ENCODE results near the gene NR1D1.

NR1D1 gene

DNA sequence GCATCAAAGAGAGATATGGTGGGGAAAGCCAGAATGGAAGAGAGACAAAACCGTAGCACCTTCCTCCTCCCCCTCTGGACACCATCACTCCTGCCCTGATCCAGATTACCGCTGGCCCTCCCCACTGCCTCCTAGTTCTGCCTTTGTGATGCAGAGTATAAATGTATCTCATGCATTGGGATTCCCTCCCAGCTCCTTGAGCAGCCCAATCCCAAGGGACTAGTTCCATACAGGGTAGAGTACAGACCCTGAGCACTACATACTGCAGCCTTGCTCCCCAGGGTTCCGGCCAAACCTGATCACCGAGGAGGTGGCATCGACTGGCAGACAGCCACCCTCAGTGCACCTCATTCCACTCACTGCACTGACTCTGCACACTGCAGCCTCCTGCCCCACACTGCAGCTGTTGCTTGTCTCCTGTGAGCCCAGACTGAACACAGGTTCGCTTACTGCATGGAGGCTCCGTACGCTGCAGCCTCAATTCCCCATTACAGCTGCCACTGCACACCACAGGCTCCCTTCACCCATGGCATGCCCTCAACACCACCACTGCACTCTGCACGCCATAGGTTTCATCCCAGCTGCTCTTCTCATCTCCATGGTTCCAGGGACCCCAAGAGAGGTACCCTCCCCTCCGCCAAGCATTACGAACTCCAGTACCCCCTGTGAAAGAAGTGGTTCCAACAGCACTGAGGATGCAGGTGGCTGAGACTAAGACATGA, 39.3 kb downstream of the NR1D1 start:
- no peak for DNase-seq (ENCODE audit: extremely low read depth, low read depth)
- TF ChIP-seq, protein P1, sequence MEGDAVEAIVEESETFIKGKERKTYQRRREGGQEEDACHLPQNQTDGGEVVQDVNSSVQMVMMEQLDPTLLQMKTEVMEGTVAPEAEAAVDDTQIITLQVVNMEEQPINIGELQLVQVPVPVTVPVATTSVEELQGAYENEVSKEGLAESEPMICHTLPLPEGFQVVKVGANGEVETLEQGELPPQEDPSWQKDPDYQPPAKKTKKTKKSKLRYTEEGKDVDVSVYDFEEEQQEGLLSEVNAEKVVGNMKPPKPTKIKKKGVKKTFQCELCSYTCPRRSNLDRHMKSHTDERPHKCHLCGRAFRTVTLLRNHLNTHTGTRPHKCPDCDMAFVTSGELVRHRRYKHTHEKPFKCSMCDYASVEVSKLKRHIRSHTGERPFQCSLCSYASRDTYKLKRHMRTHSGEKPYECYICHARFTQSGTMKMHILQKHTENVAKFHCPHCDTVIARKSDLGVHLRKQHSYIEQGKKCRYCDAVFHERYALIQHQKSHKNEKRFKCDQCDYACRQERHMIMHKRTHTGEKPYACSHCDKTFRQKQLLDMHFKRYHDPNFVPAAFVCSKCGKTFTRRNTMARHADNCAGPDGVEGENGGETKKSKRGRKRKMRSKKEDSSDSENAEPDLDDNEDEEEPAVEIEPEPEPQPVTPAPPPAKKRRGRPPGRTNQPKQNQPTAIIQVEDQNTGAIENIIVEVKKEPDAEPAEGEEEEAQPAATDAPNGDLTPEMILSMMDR (IDR thresholded peaks at IDR 0.05; ENCODE audit: low read depth, low read length, missing control alignments), result no peak
- H3K4me3 ChIP-seq (replicated peaks; ENCODE audit: low read depth, low read length), result no peak overlapping the region

DNA sequence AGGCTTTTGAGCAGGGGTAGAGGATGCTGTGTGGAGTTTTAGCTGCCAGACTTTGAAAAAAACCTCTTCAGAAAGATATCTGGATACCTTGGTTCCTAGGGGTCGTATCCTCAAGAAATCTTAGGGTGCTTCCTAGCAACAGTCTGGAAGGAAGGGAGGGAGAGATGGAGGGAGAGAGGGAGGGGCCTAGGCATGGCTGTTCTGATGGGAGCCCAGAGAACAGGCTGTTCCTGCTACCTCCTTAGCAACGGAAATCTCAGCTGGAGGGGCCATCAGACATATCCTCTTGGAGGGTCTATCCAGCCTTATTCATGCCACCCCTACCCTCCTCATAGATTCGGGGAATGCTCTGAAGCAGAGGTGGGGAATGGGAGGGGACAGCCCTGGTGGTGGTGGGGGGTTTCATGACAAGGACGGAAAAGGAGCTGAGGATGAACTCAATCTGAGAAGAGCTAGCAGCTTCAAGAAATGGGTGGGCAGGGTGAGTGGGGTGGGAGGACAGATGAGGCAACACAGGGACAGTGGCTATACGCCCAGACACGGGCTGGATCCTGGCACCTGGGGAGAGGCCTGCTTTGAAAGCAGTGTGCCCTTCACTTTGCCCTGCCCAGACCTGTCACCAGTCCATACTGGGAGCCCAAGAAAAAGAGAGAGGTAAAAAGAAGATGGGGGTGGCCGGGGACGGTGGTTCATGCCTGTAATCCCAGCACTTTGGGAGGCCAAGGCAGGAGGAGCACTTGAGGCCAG, 40.5 kb downstream of the NR1D1 start:
- no peak overlapping the region for H3K4me3 ChIP-seq (replicated peaks; ENCODE audit: low read depth, low read length)
- no peak for DNase-seq (ENCODE audit: extremely low read depth, low read depth)
- TF ChIP-seq, protein P1 (IDR thresholded peaks at IDR 0.05; ENCODE audit: low read depth, low read length, missing control alignments), result no peak

DNA sequence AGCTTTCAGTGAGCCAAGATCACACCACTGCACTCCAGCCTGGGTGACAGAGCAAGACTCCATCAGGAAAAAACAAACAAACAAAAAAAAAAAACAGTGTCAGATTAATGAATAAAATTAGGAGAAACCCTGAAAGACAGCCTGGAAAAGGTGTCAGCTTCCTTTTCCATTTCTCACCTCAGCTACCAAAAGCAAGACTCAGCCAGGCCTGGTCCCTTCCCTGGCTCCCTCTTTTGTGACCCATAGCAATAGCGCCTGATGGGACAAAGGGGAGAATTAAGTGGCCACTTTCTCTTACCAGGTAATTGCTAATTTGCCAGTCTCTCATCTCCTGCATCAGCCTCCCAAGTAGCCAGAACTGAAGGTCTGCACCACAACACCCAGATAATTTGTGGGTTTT, 41.5 kb downstream of the NR1D1 start:
- no peak for DNase-seq (ENCODE audit: extremely low read depth, low read depth)
- TF ChIP-seq, protein P1 (IDR thresholded peaks at IDR 0.05; ENCODE audit: low read depth, low read length, missing control alignments), result no peak

DNA sequence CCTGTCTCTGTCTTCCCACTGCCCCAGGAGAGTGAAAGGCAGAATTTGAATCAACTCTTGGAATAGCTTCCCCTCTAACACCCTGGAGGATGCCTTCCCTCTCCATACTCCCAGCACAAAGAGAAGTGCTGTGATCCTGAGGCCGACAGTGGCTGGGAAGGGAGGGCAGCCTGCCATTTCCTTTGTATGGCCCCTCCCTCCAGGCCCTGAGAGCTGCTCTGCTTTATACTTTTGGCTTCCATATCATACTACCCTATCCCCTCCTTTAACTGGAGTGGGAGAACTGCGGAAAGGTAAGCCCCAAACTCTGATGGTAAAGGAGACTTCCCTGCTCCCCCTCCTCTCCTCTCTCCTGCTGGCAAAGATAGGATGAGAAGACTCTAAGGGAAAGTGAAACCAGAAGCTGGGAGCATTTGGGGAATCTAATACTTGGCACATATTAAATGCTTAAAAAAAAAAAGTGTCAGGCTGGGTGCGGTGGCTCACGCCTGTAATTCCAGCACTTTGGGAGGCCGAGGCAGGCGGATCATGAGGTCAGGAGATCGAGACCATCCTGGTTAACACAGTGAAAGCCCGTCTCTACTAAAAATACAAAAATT, 42.1 kb downstream of the NR1D1 start:
- H3K4me3 ChIP-seq (replicated peaks; ENCODE audit: low read depth, low read length), result no peak overlapping the region
- TF ChIP-seq, protein P1 (IDR thresholded peaks at IDR 0.05; ENCODE audit: low read depth, low read length, missing control alignments), result no peak
- no peak for DNase-seq (ENCODE audit: extremely low read depth, low read depth)

More for the DNA sequence above, 41.5 kb downstream of the NR1D1 start:
- no peak overlapping the region for H3K4me3 ChIP-seq (replicated peaks; ENCODE audit: low read depth, low read length)

DNA sequence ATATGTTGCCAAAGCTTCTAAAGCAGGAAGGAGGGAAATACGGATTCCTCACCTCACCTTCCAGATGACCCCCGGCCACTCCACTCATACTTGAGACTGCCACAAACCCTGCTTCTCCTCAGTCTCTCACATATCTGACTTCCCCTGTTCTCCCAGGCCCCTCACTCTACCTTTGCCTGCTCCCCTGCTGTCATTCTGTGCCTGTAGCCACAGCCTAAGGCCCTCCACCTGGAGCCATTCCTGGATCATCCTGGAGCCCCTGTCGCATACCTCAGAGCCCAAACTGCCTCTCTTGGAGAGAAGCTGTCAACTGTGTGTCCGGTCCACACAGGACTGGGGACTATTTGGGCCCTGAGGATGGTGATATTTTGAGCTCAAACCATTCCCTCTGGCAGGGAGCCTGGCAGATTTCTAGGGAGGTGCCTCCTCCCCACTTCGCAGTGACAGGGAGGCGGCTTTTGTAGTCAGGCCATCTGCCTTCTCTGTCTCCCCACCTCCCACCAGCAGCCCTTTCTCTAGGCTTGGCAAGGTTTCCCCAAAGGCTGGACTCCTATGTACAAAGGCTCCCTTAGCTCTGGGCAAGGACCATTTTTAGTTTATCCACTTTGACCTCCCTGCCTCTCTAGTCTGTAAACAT, 43.9 kb downstream of the NR1D1 start:
- no peak overlapping the region for H3K4me3 ChIP-seq (replicated peaks; ENCODE audit: low read depth, low read length)
- no peak for DNase-seq (ENCODE audit: extremely low read depth, low read depth)
- TF ChIP-seq, protein P1 (IDR thresholded peaks at IDR 0.05; ENCODE audit: low read depth, low read length, missing control alignments), result no peak

Data from HFF-Myc (cell line).